Keratinocyte (primary cell): ENCODE measurements around the gene BMF. TPM values are rescaled to one million over a fixed set of nuclear protein-coding genes. Genes with fewer than 3 reads are reported as not detected.
"Not testable (repeated sequence)": the region's sequence is repeated elsewhere in the genome, so short reads cannot be mapped to it uniquely, and the experiment has no call there.

Source experiments
- DNase-seq: peaks from one replicate; pipeline ENCODE4 v3.0.0-alpha.2; 2011; ENCODE audit warnings: low read depth, missing footprints, low spot score
- FAIRE-seq: peaks from 2 replicates; lab custom pipeline; 2011; peaks lifted over from hg19 to GRCh38; lab: Jason Lieb, UNC
- H2AFZ ChIP-seq: 2 replicates; pipeline ENCODE4 v1.6.0; 2012; ENCODE audit warnings: low read length, control low read depth, inconsistent platforms; ENCODE audit not compliant: control insufficient read depth
- H3K27ac ChIP-seq: 2 replicates; pipeline ENCODE4 v1.5.1; 2011; ENCODE audit warnings: low read length; ENCODE audit not compliant: control insufficient read depth, insufficient read depth
- H3K27me3 ChIP-seq: 3 replicates; pipeline ENCODE4 v1.6.0; 2011; ENCODE audit warnings: low read length; ENCODE audit not compliant: control insufficient read depth, insufficient read depth; ENCODE audit errors: extremely low read depth
- H3K36me3 ChIP-seq, 2 experiments: 2 replicates in 1 of 2; 3 replicates in 1 of 2; pipeline ENCODE4 v1.5.1; 2011; ENCODE audit warnings: low read length in 2 of 2, mild to moderate bottlenecking in 1 of 2; ENCODE audit not compliant: control insufficient read depth in 2 of 2, insufficient read depth in 2 of 2; ENCODE audit errors: extremely low read depth in 1 of 2
- H3K4me1 ChIP-seq: 3 replicates; pipeline ENCODE4 v1.5.1; 2011; ENCODE audit warnings: low read length; ENCODE audit not compliant: control insufficient read depth, insufficient read depth; ENCODE audit errors: extremely low read depth
- H3K4me2 ChIP-seq: 3 replicates; pipeline ENCODE4 v1.6.0; 2011; ENCODE audit warnings: low read depth, low read length; ENCODE audit not compliant: control insufficient read depth, insufficient read depth; ENCODE audit errors: extremely low read depth
- H3K4me3 ChIP-seq, 3 experiments: fragments of 200-600 bp in 1 of 3; sonication (generic) in 1 of 3; 2 replicates in 2 of 3; 3 replicates in 1 of 3; pipeline ENCODE4 v1.5.1; 2011 to 2016; ENCODE audit warnings: low read length in 3 of 3, mild to moderate bottlenecking in 3 of 3, control low read depth in 2 of 3, inconsistent platforms in 1 of 3, low read depth in 1 of 3, mixed read lengths in 1 of 3, mixed run types in 1 of 3, moderate library complexity in 1 of 3; ENCODE audit not compliant: control insufficient read depth in 2 of 3, insufficient read depth in 2 of 3; ENCODE audit errors: extremely low read depth in 1 of 3
- H3K79me2 ChIP-seq: 2 replicates; pipeline ENCODE4 v1.6.0; 2012; ENCODE audit warnings: low read length; ENCODE audit not compliant: control insufficient read depth, insufficient read depth
- H3K9ac ChIP-seq: 3 replicates; pipeline ENCODE4 v1.6.0; 2011; ENCODE audit warnings: low read length; ENCODE audit not compliant: control insufficient read depth, insufficient read depth; ENCODE audit errors: extremely low read depth
- H3K9me1 ChIP-seq: 3 replicates; pipeline ENCODE4 v1.6.0; 2011; ENCODE audit warnings: low read length; ENCODE audit not compliant: control insufficient read depth, insufficient read depth; ENCODE audit errors: extremely low read depth
- H3K9me3 ChIP-seq: 2 replicates; pipeline ENCODE4 v1.5.1; 2012; ENCODE audit warnings: low read depth, low read length; ENCODE audit not compliant: control insufficient read depth
- H4K20me1 ChIP-seq: 3 replicates; pipeline ENCODE4 v1.6.0; 2011; ENCODE audit warnings: low read length; ENCODE audit not compliant: control insufficient read depth, insufficient read depth; ENCODE audit errors: extremely low read depth
- EZH2 ChIP-seq: IDR thresholded peaks from one replicate; pipeline ENCODE4 v1.6.1; 2012; ENCODE audit warnings: inconsistent platforms, mild to moderate bottlenecking, low read length, moderate library complexity
- dilution Hi-C: fragments of 300-500 bp; cut with MboI; formaldehyde crosslinking; loops from one replicate; pipeline ENCODE4 v1.7.0; 2020; ENCODE audit warnings: low sequenced_read_pairs; ENCODE audit not compliant: extremely low pct_ligation_motif_present
- polyA plus RNA-seq, 5 experiments: library from polyadenylated mRNA; depleted of rRNA in 3 of 5; stranded (reverse) in 3 of 5; stranded (forward) in 1 of 5; unstranded in 1 of 5; fragments of >200 nt; gene quantifications; 1 replicate in 1 of 5; 2 replicates in 3 of 5; 3 replicates in 1 of 5; pipeline versions ENCODE4 v1.2.1 to v1.2.3, GENCODE V29; 2011 to 2012; ENCODE audit warnings: missing spikeins in 2 of 5, low read depth in 1 of 5, low replicate concordance in 1 of 5
- TF ChIP-seq, protein P1 (sequence below), 3 experiments: IDR thresholded peaks in 1 of 3; conservative IDR thresholded peaks in 1 of 3; optimal IDR thresholded peaks in 1 of 3; 2 replicates in 2 of 3; 3 replicates in 1 of 3; pipeline versions ENCODE3 to v1.5.1; 2011; ENCODE audit warnings: low read length in 3 of 3, mild to moderate bottlenecking in 3 of 3, moderate library complexity in 2 of 3, control low read depth in 1 of 3, inconsistent platforms in 1 of 3; ENCODE audit not compliant: insufficient read depth in 2 of 3; ENCODE audit errors: extremely low read depth in 1 of 3

The BMF gene
- polyA plus RNA-seq, 1 donor (not counting 4 experiments of a cell fraction or from before 2014, with no cell fraction given): 0.13 TPM

DNA sequence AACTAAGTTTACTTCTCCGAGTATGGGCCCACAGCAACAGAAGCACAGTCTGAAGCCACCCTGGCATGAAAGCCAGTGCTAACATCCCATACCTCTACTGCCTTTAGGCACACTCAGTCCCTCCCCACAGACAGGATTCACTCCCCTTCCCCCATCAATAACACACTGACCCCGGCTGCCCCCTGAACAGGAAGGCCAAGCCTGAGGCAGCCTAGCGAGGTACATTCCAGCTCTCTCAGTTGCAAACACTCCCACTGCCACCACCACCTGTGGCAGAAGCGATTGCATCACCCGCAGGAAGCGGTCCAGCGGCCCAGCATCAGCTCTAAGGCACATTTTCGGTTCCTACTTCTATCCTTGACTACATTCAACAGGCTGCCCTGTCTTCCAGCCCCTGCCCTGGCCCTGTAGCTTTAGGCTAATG lies 7.0 kb upstream of the BMF start:
- H2AFZ ChIP-seq: no peak overlapping the region
- FAIRE-seq: no peak
- H3K79me2 ChIP-seq: no peaks in the 10 kb centered on the region
- no peak overlapping the region for H3K27ac ChIP-seq
- peaks cover 19% of the 10 kb centered on the region for H3K27me3 ChIP-seq
- no peaks in the 10 kb centered on the region for H3K9me3 ChIP-seq
- no peaks in the 10 kb centered on the region for H3K36me3 ChIP-seq
- H4K20me1 ChIP-seq: no peaks in the 10 kb centered on the region
- no peak overlapping the region for H3K4me3 ChIP-seq
- H3K9me1 ChIP-seq: no peaks in the 10 kb centered on the region
- peaks cover 10% of the 10 kb centered on the region for H3K4me1 ChIP-seq
- no peak for TF ChIP-seq EZH2
- TF ChIP-seq, protein P1, sequence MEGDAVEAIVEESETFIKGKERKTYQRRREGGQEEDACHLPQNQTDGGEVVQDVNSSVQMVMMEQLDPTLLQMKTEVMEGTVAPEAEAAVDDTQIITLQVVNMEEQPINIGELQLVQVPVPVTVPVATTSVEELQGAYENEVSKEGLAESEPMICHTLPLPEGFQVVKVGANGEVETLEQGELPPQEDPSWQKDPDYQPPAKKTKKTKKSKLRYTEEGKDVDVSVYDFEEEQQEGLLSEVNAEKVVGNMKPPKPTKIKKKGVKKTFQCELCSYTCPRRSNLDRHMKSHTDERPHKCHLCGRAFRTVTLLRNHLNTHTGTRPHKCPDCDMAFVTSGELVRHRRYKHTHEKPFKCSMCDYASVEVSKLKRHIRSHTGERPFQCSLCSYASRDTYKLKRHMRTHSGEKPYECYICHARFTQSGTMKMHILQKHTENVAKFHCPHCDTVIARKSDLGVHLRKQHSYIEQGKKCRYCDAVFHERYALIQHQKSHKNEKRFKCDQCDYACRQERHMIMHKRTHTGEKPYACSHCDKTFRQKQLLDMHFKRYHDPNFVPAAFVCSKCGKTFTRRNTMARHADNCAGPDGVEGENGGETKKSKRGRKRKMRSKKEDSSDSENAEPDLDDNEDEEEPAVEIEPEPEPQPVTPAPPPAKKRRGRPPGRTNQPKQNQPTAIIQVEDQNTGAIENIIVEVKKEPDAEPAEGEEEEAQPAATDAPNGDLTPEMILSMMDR (optimal IDR thresholded peaks at IDR 0.05 in 1 of 3, IDR thresholded peaks at IDR 0.05 in 1 of 3, conservative IDR thresholded peaks at IDR 0.05 in 1 of 3; ENCODE audit: extremely low read depth in 1 of 3, insufficient read depth in 2 of 3, low read length in 3 of 3): no peak
- no peak overlapping the region for H3K9ac ChIP-seq
- no peak for DNase-seq
- dilution Hi-C loops: no loop called here
- no peak overlapping the region for H3K4me2 ChIP-seq

DNA sequence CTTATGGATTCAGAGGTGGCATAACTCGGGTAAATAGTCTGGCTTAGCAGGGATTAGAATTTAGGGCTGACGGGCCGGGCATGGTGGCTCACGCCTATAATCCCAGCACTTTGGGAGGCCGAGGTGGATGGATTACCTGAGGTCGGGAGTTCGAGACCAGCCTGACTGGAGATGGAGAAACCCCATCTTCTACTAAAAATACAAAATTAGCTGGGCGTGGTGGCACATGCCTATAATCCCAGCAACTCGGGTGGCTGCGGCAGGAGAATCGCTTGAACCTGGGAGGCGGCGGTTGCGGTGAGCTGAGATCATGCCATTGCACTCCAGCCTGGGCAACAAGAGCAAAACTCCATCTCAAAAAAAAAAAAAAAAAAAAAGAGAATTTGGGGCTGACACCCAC lies 6.4 kb upstream of the BMF start:
- H3K36me3 ChIP-seq, H3K4me2 ChIP-seq, H2AFZ ChIP-seq, DNase-seq, H4K20me1 ChIP-seq, H3K9ac ChIP-seq, H3K9me3 ChIP-seq, H3K9me1 ChIP-seq, H3K4me1 ChIP-seq, H3K79me2 ChIP-seq, dilution Hi-C loops, FAIRE-seq, H3K27ac ChIP-seq, H3K4me3 ChIP-seq: not testable (repeated sequence)
- H3K27me3 ChIP-seq: peaks cover 19% of the 10 kb centered on the region

DNA sequence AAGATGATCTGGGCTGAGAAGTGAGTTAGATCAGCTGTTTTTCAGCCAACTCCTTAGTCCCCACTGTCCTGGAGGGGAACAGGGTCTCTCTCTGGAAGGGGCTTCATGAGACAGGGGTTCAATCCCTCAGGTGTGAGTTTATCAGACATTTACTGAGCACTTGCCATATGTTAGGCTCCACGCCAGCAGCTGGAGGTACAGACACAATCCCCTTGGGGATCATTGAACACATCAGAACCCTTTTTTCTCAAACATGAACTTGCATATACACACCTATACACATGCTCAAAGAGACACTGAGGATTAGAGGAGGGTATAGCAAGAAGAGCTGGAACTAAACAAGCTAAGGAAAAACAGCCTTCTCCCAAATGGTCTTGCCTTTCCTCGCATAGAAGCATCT lies 5.5 kb upstream of the BMF start:
- Histone ChIP-seq H3K27ac (no peak overlapping the region), H3K4me3 (no peak overlapping the region), H3K79me2 (no peaks in the 10 kb centered on the region), H4K20me1 (no peaks in the 10 kb centered on the region), H3K9ac (no peak overlapping the region), H3K4me2 (no peak overlapping the region), H2AFZ (no peak overlapping the region), H3K27me3 (peaks cover 19% of the 10 kb centered on the region), H3K9me1 (no peaks in the 10 kb centered on the region), H3K4me1 (peaks cover 13% of the 10 kb centered on the region), H3K36me3 (no peaks in the 10 kb centered on the region), H3K9me3 (no peaks in the 10 kb centered on the region)
- no peak for DNase-seq
- no peak for FAIRE-seq
- no peak for TF ChIP-seq EZH2
- TF ChIP-seq, protein P1 (optimal IDR thresholded peaks at IDR 0.05 in 1 of 3, IDR thresholded peaks at IDR 0.05 in 1 of 3, conservative IDR thresholded peaks at IDR 0.05 in 1 of 3; ENCODE audit: extremely low read depth in 1 of 3, insufficient read depth in 2 of 3, low read length in 3 of 3): no peak
- dilution Hi-C loops: no loop called here
